WTC11 (cell line): ENCODE data around the gene LRRC47. TPM values are rescaled to one million over a fixed set of nuclear protein-coding genes. Genes with fewer than 3 reads are reported as not detected.

Experiments
- ATAC-seq: fragments of 200-7000 bp; cut with Tn5 transposase; 2 replicates; pipeline ENCODE4 v1.10.0; 2021; ENCODE audit warnings: mild to moderate bottlenecking, moderate library complexity
- CTCF ChIA-PET: fragments of 300-600 bp; sonication (Branson Sonifier 250); formaldehyde crosslinking; loops from one replicate; lab custom pipeline; 2021; ENCODE audit warnings: antibody characterized with exemption; lab: Charles Lee
- POLR2A ChIA-PET: fragments of 350-600 bp; sonication (Branson Sonifier 250); formaldehyde crosslinking; loops from one replicate; lab custom pipeline; 2021; ENCODE audit warnings: antibody characterized with exemption; lab: Charles Lee
- DNase-seq: peaks from one replicate; pipeline ENCODE4 v3.0.0; 2021; ENCODE audit warnings: low spot score
- H3K27ac Mint-ChIP-seq: 2 replicates; pipeline ENCODE4 v1.8.0; 2021; ENCODE audit warnings: mixed read lengths
- H3K27me3 Mint-ChIP-seq: 2 replicates; pipeline ENCODE4 v1.8.0; 2021; ENCODE audit warnings: low read depth, mild to moderate bottlenecking, moderate library complexity, mixed read lengths
- H3K36me3 Mint-ChIP-seq: 2 replicates; pipeline ENCODE4 v1.8.0; 2021; ENCODE audit warnings: mixed read lengths
- H3K4me1 Mint-ChIP-seq: 2 replicates; pipeline ENCODE4 v1.8.0; 2022; ENCODE audit warnings: mixed read lengths
- H3K4me3 Mint-ChIP-seq: 2 replicates; pipeline ENCODE4 v1.8.0; 2021; ENCODE audit warnings: mild to moderate bottlenecking, moderate library complexity, mixed read lengths
- H3K9me3 Mint-ChIP-seq: 2 replicates; pipeline ENCODE4 v1.8.0; 2021; ENCODE audit warnings: mixed read lengths
- CREB1 ChIP-seq: sonication (generic); formaldehyde crosslinking; IDR thresholded peaks from 2 replicates; pipeline ENCODE4 v1.8.0; 2023; ENCODE audit warnings: mild to moderate bottlenecking, missing genetic modification reagents
- EMX1 ChIP-seq: fragments of 250-450 bp; sonication (Bioruptor Pico); IDR thresholded peaks from 2 replicates; pipeline ENCODE4 v1.8.0; 2021; ENCODE audit warnings: mild to moderate bottlenecking
- FOXP1 ChIP-seq: sonication (generic); formaldehyde crosslinking; IDR thresholded peaks from 2 replicates; pipeline ENCODE4 v1.8.0; 2022; ENCODE audit warnings: missing genetic modification reagents, mild to moderate bottlenecking, moderate library complexity, borderline replicate concordance
- GABPB1 ChIP-seq: sonication (generic); formaldehyde crosslinking; IDR thresholded peaks from 2 replicates; pipeline ENCODE4 v1.8.1; 2023; ENCODE audit warnings: mild to moderate bottlenecking, missing genetic modification reagents
- GTF2I ChIP-seq: fragments of 250-450 bp; sonication (Bioruptor Pico); conservative IDR thresholded peaks from 2 replicates; pipeline ENCODE4 v1.4.0; 2021; ENCODE audit warnings: mild to moderate bottlenecking
- OVOL2 ChIP-seq: fragments of 250-450 bp; sonication (Bioruptor Pico); IDR thresholded peaks from 2 replicates; pipeline ENCODE4 v1.9.0; 2021; ENCODE audit warnings: mild to moderate bottlenecking, borderline replicate concordance
- SMAD3 ChIP-seq: sonication (generic); formaldehyde crosslinking; IDR thresholded peaks from 2 replicates; pipeline ENCODE4 v1.8.0; 2022; ENCODE audit warnings: missing genetic modification reagents, mild to moderate bottlenecking, borderline replicate concordance
- TCF7 ChIP-seq: sonication (generic); formaldehyde crosslinking; IDR thresholded peaks from 2 replicates; pipeline ENCODE4 v1.8.0; 2022; ENCODE audit warnings: mild to moderate bottlenecking, low read depth, missing genetic modification reagents, moderate library complexity
- TEAD4 ChIP-seq: sonication (generic); formaldehyde crosslinking; IDR thresholded peaks from 2 replicates; pipeline ENCODE4 v1.8.0; 2022; ENCODE audit warnings: mild to moderate bottlenecking, missing genetic modification reagents
- ZNF219 ChIP-seq: sonication (generic); formaldehyde crosslinking; IDR thresholded peaks from 2 replicates; pipeline ENCODE4 v1.8.0; 2023; ENCODE audit warnings: missing genetic modification reagents, mild to moderate bottlenecking, borderline replicate concordance
- total RNA-seq: library from RNA; stranded (reverse); gene quantifications from 3 replicates; pipeline ENCODE4 v1.2.3, GENCODE V29; 2021
- TF ChIP-seq, protein P1 (sequence below): sonication (generic); formaldehyde crosslinking; IDR thresholded peaks from 2 replicates; pipeline ENCODE4 v1.8.1; 2022; ENCODE audit warnings: low read depth, mild to moderate bottlenecking, moderate library complexity, missing genetic modification reagents, borderline replicate concordance
- TF ChIP-seq, protein P2 (sequence below): fragments of 200-600 bp; IDR thresholded peaks from 2 replicates; pipeline ENCODE4 v1.8.0; 2022; ENCODE audit warnings: antibody characterized with exemption
- TF ChIP-seq, protein P3 (sequence below): fragments of 250-450 bp; sonication (Bioruptor Pico); IDR thresholded peaks from 2 replicates; pipeline ENCODE4 v1.9.0; 2021; ENCODE audit warnings: mild to moderate bottlenecking
- TF ChIP-seq, protein P4 (sequence below): sonication (generic); formaldehyde crosslinking; IDR thresholded peaks from 2 replicates; pipeline ENCODE4 v1.8.1; 2022; ENCODE audit warnings: mild to moderate bottlenecking, moderate library complexity, missing genetic modification reagents
- TF ChIP-seq, protein P5 (sequence below): fragments of 250-450 bp; sonication (Bioruptor Pico); conservative IDR thresholded peaks from 2 replicates; pipeline ENCODE4 v1.9.0; 2021; ENCODE audit warnings: mild to moderate bottlenecking
- TF ChIP-seq, protein P6 (sequence below): fragments of 250-450 bp; sonication (Bioruptor Pico); IDR thresholded peaks from 2 replicates; pipeline ENCODE4 v2.1.2; 2022; ENCODE audit warnings: mild to moderate bottlenecking, moderate library complexity
- TF ChIP-seq, protein P7 (sequence below): sonication (generic); formaldehyde crosslinking; IDR thresholded peaks from 2 replicates; pipeline ENCODE4 v1.8.0; 2022; ENCODE audit warnings: mild to moderate bottlenecking, missing genetic modification reagents
- TF ChIP-seq, protein P8 (sequence below): sonication (generic); formaldehyde crosslinking; IDR thresholded peaks from 2 replicates; pipeline ENCODE4 v1.8.1; 2023; ENCODE audit warnings: mild to moderate bottlenecking, moderate library complexity, missing genetic modification reagents
- TF ChIP-seq, protein P9 (sequence below): sonication (generic); formaldehyde crosslinking; IDR thresholded peaks from 2 replicates; pipeline ENCODE4 v1.8.1; 2022; ENCODE audit warnings: low read depth, missing genetic modification reagents, borderline replicate concordance

The LRRC47 gene
- total RNA-seq, 1 experiment from 2014 or later: 92.4 TPM

DNA sequence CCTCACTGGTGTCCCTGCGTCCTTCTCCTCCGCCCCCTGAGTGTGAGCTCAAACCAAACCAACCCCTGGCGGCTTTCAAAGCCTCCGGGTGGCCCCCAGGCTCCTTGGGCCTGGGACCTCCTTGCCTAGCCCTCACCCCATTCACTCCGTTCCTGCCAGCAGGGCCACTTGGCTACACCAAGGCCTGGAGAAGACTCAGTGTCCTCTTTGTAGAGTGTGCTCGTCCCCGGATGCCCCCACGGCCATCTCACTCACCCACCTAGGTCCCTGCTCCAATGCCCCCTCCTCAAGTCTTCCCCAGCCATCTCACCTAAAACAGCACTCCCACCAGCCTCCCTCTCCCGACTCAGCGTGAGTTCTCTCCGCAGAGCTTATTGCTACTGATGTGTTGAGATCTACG, 51.2 kb downstream of the LRRC47 start (continued):
- TF ChIP-seq, protein P1, sequence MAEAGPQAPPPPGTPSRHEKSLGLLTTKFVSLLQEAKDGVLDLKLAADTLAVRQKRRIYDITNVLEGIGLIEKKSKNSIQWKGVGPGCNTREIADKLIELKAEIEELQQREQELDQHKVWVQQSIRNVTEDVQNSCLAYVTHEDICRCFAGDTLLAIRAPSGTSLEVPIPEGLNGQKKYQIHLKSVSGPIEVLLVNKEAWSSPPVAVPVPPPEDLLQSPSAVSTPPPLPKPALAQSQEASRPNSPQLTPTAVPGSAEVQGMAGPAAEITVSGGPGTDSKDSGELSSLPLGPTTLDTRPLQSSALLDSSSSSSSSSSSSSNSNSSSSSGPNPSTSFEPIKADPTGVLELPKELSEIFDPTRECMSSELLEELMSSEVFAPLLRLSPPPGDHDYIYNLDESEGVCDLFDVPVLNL (CRISPR knock-in tag): no peak
- TF ChIP-seq GTF2I (no peak), CREB1 (no peak), EMX1 (CRISPR knock-in tag) (no peak)
- TF ChIP-seq, protein P2, sequence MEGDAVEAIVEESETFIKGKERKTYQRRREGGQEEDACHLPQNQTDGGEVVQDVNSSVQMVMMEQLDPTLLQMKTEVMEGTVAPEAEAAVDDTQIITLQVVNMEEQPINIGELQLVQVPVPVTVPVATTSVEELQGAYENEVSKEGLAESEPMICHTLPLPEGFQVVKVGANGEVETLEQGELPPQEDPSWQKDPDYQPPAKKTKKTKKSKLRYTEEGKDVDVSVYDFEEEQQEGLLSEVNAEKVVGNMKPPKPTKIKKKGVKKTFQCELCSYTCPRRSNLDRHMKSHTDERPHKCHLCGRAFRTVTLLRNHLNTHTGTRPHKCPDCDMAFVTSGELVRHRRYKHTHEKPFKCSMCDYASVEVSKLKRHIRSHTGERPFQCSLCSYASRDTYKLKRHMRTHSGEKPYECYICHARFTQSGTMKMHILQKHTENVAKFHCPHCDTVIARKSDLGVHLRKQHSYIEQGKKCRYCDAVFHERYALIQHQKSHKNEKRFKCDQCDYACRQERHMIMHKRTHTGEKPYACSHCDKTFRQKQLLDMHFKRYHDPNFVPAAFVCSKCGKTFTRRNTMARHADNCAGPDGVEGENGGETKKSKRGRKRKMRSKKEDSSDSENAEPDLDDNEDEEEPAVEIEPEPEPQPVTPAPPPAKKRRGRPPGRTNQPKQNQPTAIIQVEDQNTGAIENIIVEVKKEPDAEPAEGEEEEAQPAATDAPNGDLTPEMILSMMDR: no peak

DNA sequence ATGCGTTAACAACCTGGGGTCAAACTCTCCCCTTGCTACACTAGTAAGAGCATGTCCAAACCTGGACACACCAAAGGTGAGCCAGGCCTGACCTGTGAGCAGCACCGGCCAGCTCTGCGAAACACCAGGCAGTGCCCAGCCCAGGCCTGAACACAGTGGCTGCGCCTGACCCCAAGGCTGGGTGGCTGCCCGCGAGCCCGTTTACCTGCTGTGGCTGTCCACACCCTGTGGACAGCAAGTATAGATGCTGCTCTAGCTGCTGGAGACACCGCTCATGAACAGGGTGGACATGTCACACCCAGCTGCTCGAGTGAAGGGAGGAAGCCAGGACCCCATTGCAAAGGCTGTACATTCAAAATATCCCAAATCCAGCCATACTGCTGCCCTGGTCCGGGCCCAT, 51.7 kb downstream of the LRRC47 start:
- Mint-ChIP-seq H3K36me3 (peaks cover 27% of the 10 kb centered on the region), H3K4me1 (peaks cover 30% of the 10 kb centered on the region), H3K27ac (no peak overlapping the region), H3K27me3 (no peaks in the 10 kb centered on the region), H3K9me3 (no peaks in the 10 kb centered on the region), H3K4me3 (peak overlapping the region; percentile 96; the same call in 1 of the 2 replicates)
- no peak for DNase-seq
- TF ChIP-seq, protein P3, sequence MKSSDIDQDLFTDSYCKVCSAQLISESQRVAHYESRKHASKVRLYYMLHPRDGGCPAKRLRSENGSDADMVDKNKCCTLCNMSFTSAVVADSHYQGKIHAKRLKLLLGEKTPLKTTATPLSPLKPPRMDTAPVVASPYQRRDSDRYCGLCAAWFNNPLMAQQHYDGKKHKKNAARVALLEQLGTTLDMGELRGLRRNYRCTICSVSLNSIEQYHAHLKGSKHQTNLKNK (CRISPR knock-in tag): no peak
- TF ChIP-seq, protein P4, sequence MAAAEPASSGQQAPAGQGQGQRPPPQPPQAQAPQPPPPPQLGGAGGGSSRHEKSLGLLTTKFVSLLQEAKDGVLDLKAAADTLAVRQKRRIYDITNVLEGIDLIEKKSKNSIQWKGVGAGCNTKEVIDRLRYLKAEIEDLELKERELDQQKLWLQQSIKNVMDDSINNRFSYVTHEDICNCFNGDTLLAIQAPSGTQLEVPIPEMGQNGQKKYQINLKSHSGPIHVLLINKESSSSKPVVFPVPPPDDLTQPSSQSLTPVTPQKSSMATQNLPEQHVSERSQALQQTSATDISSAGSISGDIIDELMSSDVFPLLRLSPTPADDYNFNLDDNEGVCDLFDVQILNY: no peak
- TF ChIP-seq GABPB1 (CRISPR knock-in tag): no peak
- TF ChIP-seq ZNF219 (CRISPR knock-in tag): no peak
- TF ChIP-seq, protein P5, sequence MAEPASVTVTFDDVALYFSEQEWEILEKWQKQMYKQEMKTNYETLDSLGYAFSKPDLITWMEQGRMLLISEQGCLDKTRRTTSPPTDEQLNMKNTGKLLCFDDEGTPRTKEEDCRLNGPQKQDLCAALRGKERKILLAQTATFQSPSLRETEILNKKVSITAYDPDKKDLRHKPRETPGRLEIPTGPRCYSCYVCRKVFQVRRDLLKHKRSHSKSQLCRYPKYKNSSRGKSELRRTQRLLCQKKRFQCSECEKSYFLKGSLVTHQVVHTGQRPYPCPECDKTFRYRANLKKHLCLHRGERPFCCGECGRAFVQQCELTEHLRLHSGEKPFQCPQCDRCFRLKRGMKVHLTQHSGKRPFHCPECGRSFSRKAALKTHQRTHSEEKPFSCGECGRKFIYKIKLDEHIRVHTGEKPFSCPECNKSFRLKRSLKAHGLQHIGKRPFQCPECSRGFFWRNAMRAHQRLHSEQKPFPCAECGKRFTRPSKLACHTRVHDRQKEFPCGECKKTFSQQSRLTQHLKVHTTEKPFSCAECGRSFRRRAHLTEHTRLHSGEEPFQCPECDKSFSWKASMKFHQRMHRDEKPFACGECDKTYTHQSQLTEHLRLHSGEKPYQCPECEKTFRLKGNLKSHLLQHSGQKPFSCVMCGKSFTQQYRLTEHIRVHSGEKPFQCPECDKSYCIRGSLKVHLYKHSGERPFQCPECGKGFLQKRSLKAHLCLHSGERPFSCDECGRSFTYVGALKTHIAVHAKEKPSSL (CRISPR knock-in tag): no peak
- TF ChIP-seq TCF7 (CRISPR knock-in tag): no peak
- TF ChIP-seq, protein P6, sequence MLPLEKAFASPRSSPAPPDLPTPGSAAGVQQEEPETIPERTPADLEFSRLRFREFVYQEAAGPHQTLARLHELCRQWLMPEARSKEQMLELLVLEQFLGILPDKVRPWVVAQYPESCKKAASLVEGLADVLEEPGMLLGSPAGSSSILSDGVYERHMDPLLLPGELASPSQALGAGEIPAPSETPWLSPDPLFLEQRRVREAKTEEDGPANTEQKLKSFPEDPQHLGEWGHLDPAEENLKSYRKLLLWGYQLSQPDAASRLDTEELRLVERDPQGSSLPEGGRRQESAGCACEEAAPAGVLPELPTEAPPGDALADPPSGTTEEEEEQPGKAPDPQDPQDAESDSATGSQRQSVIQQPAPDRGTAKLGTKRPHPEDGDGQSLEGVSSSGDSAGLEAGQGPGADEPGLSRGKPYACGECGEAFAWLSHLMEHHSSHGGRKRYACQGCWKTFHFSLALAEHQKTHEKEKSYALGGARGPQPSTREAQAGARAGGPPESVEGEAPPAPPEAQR (CRISPR knock-in tag): no peak
- TF ChIP-seq, protein P7, sequence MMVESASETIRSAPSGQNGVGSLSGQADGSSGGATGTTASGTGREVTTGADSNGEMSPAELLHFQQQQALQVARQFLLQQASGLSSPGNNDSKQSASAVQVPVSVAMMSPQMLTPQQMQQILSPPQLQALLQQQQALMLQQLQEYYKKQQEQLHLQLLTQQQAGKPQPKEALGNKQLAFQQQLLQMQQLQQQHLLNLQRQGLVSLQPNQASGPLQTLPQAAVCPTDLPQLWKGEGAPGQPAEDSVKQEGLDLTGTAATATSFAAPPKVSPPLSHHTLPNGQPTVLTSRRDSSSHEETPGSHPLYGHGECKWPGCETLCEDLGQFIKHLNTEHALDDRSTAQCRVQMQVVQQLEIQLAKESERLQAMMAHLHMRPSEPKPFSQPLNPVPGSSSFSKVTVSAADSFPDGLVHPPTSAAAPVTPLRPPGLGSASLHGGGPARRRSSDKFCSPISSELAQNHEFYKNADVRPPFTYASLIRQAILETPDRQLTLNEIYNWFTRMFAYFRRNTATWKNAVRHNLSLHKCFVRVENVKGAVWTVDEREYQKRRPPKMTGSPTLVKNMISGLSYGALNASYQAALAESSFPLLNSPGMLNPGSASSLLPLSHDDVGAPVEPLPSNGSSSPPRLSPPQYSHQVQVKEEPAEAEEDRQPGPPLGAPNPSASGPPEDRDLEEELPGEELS (CRISPR knock-in tag): no peak
- TF ChIP-seq, protein P8, sequence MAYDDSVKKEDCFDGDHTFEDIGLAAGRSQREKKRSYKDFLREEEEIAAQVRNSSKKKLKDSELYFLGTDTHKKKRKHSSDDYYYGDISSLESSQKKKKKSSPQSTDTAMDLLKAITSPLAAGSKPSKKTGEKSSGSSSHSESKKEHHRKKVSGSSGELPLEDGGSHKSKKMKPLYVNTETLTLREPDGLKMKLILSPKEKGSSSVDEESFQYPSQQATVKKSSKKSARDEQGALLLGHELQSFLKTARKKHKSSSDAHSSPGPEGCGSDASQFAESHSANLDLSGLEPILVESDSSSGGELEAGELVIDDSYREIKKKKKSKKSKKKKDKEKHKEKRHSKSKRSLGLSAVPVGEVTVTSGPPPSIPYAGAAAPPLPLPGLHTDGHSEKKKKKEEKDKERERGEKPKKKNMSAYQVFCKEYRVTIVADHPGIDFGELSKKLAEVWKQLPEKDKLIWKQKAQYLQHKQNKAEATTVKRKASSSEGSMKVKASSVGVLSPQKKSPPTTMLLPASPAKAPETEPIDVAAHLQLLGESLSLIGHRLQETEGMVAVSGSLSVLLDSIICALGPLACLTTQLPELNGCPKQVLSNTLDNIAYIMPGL (CRISPR knock-in tag): no peak
- TF ChIP-seq, protein P9, sequence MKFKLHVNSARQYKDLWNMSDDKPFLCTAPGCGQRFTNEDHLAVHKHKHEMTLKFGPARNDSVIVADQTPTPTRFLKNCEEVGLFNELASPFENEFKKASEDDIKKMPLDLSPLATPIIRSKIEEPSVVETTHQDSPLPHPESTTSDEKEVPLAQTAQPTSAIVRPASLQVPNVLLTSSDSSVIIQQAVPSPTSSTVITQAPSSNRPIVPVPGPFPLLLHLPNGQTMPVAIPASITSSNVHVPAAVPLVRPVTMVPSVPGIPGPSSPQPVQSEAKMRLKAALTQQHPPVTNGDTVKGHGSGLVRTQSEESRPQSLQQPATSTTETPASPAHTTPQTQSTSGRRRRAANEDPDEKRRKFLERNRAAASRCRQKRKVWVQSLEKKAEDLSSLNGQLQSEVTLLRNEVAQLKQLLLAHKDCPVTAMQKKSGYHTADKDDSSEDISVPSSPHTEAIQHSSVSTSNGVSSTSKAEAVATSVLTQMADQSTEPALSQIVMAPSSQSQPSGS: no peak
- TF ChIP-seq OVOL2: no peak
- no peak for TF ChIP-seq SMAD3
- no peak for TF ChIP-seq TEAD4 (CRISPR knock-in tag)
- no peak for TF ChIP-seq FOXP1 (CRISPR knock-in tag)
- ChIA-PET CTCF (interaction anchor here (1.1 to 4.8 kb wide), 2 partner anchors 20 to 31 kb away, joined by 3 to 22 read pairs; no protein-coding TSS in a partner anchor), POLR2A (no interaction called here)
- ATAC-seq: no peak
